ENCODE measurements around the gene CRYAB.

CRYAB gene

GRCh38 chr11:111911563-111912401 is at the start of gene CRYAB:
TSS of gene CRYAB (minus strand) at chr11:111911770. CDS start at chr11:111911724, 46 bp downstream.
- no peak for TF ChIP-seq CTCF (IDR thresholded peaks at IDR 0.05; ENCODE audit: control extremely low read depth, extremely low read depth, low read depth, missing control alignments)
- DNase-seq (ENCODE audit: extremely low spot score), result no peak
- ChIA-PET POLR2A (no interaction called here), CTCF (interaction anchor here (0.9 to 3.3 kb wide), 2 partner anchors 9 to 20 kb away, joined by 3 to 13 read pairs; no protein-coding TSS in a partner anchor)

GRCh38 chr11:111960916-111961315 is 49.3 kb upstream of the CRYAB start:
- POLR2A ChIA-PET, result no interaction called here
- TF ChIP-seq CTCF (IDR thresholded peaks at IDR 0.05; ENCODE audit: control extremely low read depth, extremely low read depth, low read depth, missing control alignments), result no peak
- CTCF ChIA-PET, result interaction anchor here (0.8 to 2.3 kb wide), 6 partner anchors 19 to 319 kb away, joined by 3 to 6 read pairs (median 4); no protein-coding TSS in a partner anchor
- no peak for DNase-seq (ENCODE audit: extremely low spot score)

GRCh38 chr11:111957663-111958444 is 46.3 kb upstream of the CRYAB start:
- DNase-seq (ENCODE audit: extremely low spot score), result no peak
- TF ChIP-seq CTCF (IDR thresholded peaks at IDR 0.05; ENCODE audit: control extremely low read depth, extremely low read depth, low read depth, missing control alignments), result no peak
- ChIA-PET CTCF (interaction anchor here (1.2 to 1.9 kb wide), 4 partner anchors 12 to 25 kb away, joined by 3 to 6 read pairs (median 4); no protein-coding TSS in a partner anchor), POLR2A (no interaction called here)

- ChIA-PET CTCF (interaction anchor here (1.1 to 2.5 kb wide), 6 partner anchors 8 to 28 kb away, joined by 3 to 9 read pairs (median 5); no protein-coding TSS in a partner anchor), POLR2A (no interaction called here)
- no peak for DNase-seq (ENCODE audit: extremely low spot score)
- TF ChIP-seq CTCF (IDR thresholded peaks at IDR 0.05; ENCODE audit: control extremely low read depth, extremely low read depth, low read depth, missing control alignments), result no peak
Measured at GRCh38 chr11:111954154-111954553, 42.6 kb upstream of the CRYAB start.

GRCh38 chr11:111951565-111951964 is 40.0 kb upstream of the CRYAB start:
- POLR2A ChIA-PET, result no interaction called here

More at GRCh38 chr11:111951565-111951964, 40.0 kb upstream of the CRYAB start:
- no peak for TF ChIP-seq CTCF (IDR thresholded peaks at IDR 0.05; ENCODE audit: control extremely low read depth, extremely low read depth, low read depth, missing control alignments)
- DNase-seq (ENCODE audit: extremely low spot score), result no peak
- CTCF ChIA-PET, result interaction anchor here (1.2 kb wide), 1 partner anchor 20 kb away, joined by 3 read pairs; no protein-coding TSS in a partner anchor

Measured in GM10248 (cell line).